ENCODE measurements around the gene TMC6.
"Not testable (repeated sequence)": the region's sequence is repeated elsewhere in the genome, so short reads cannot be mapped to it uniquely, and the experiment has no call there.

The TMC6 gene

GRCh38 chr17:78154903-78155811 is 26.6 kb upstream of the TMC6 start:
- DNase-seq, result no peak

DNA sequence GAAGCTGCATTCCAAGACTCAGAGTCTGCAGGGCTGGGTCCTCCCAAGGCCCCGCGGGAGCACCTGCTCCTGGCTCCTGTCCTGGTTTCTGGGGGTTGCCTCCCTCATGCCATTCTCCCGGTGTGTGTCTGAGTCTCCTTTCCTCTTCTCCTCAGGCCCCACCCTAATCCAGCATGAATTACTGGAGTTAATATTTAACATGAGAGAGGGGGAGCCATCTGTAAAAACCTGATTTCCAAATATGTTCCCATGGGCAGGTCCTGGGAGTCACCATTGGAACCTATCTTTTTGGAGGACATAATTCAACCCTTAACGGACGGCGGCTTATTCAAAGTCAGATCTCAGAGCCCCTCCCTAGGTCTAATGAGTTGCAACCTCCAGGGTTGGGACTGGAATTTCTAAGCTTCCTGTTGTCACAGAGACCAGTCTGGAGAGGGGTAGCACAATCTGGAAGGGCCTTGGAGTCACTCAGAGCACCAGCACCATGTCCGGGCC is 23.0 kb upstream of the TMC6 start:
- no peak for DNase-seq

- no peak for DNase-seq
Observed at GRCh38 chr17:78148286-78149016, 19.9 kb upstream of the TMC6 start.

- no peak for DNase-seq
Observed at GRCh38 chr17:78147315-78147998, 18.9 kb upstream of the TMC6 start.

GRCh38 chr17:78146881-78147280 is 18.3 kb upstream of the TMC6 start:
- DNase-seq, result no peak

DNA sequence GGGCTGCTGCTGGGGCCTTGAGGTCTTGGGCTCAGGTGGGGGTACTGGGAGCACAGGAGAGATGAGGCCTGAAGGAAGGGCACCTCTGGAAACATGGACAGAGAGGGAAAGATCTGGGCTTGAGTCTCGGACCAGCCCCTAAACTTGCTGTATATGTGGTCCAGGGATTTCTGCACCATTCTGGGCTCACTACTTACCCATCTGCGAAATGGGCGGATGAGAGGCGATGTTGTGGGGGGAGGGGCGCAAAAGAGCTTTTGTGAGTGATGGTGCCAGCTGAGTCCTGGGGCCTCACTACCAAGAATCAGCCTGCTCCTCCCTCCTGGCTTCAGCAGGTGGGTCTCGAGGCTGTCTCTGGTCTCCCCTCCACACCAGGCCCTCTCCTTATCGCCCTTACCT is 17.9 kb upstream of the TMC6 start:
- DNase-seq, result no peak

GRCh38 chr17:78144736-78145641 is 16.4 kb upstream of the TMC6 start:
- DNase-seq, result no peak

GRCh38 chr17:78144147-78144719 is 15.7 kb upstream of the TMC6 start:
- peak in 1 of 2 experiments; percentile 31 for DNase-seq

- no peak for DNase-seq
Observed at GRCh38 chr17:78143214-78144146, 14.9 kb upstream of the TMC6 start.

DNA sequence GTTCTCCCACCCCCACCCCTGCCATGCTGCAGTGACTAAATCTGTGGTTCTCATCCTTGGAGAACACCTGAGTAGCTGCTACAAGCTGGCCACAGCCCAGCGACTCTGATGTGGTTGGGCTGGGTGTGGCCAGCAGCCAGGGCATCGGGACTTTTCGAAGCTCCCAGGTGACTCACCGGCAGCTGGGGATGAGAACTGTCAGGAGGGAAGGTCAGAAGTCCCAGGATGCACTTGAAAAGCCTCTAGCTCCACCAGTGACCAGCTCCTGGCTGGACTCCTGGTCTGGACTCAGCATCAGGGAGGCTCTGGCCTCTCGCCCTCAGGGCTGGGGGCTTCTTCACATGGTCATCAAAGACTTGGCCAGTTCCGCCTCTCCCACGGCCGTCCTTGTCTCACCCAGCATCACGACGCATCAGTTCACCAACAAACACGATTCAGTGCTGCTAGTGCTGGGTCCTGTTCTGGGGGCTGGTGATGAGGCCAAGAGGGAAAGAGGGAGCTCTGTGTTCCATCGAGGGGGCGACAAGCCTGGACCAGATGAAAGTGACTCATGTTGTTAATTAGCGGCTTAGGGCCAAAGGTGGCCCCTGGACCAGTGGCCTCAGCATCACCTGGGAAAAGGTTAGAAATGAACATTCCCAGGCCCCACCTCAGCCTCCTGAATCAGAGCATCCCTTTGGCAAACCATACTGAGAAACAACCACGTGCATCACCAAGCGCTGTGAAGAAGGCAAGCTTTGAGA is 13.7 kb upstream of the TMC6 start:
- DNase-seq, result no peak

DNA sequence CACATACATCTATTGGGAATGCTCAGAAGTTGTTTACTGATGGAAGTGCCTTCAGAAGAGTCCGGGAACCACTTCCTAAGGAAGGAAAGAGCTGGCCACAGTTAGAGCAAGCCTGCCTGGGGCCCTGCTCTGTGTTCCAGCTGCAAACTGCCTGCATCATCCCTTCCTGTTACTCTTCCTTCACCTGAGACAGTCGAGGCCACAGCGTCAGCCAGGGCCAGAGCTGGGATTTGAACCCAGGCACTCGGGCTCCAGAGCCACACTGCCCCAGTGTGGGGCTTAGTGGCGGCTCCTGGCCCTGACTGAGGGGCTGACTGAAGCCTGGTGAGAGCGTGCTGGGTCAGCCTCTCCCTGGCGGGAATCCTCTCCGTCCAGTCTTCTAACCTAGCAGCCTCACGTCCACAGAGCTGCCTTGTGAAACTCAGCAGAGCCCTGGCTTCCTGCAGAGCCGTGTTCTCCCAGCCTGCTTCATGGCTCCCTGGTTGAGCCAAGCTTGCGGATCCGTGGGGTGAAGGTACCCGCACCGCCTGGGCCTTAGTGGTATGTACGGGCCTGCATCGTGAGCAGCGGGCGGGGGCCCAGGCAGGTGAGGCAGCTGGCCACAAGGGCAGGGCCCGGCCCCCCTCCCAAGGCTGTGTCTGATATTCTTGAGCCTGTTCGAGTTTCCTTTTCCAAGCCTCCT is 13.0 kb upstream of the TMC6 start:
- DNase-seq, result no peak

DNA sequence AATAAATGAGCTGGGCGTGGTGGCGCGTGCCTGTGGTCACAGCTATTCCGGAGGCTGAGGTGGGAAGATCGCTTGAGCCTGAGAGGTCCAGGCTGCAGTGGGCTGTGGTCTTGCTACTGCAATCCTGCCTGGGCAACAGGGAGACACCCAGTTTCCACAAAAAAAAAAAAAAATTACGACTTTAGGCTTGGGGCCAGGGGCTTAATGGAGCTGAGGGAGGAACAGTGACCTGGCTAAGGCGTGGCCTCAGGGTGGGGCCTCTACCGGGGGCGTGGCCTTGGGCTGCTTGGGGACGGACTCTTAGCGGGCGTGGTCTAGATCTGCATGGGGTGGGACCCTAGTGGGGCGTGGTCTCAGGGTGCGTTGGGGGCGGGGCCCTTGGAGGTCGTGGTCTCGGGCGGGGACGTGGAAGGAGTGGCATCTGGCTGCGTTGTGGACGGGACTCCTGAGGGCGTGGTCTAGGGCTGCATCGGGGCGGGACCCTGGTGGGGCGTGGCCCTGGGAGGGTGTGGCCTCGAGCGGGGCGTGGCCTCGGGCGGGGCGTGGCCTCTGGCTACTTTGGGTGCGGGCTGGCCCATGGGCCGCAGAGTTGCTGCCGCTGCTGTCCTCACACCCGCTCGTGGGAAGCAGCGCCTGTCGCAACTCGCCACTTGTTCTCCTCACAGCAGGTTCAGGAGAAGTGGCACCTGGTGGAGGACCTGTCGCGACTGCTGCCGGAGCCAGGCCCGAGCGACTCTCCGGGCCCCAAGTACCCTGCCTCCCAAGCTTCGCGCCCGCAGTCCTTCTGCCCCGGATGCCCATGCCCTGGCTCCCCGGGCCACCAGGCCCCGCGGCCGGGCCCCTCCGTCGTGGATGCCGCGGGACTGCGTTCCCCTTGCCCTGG is 11.9 kb upstream of the TMC6 start:
- DNase-seq, result peak; percentile 70 to 75

GRCh38 chr17:78139861-78140168 is 11.3 kb upstream of the TMC6 start:
- not testable (repeated sequence) for DNase-seq

DNA sequence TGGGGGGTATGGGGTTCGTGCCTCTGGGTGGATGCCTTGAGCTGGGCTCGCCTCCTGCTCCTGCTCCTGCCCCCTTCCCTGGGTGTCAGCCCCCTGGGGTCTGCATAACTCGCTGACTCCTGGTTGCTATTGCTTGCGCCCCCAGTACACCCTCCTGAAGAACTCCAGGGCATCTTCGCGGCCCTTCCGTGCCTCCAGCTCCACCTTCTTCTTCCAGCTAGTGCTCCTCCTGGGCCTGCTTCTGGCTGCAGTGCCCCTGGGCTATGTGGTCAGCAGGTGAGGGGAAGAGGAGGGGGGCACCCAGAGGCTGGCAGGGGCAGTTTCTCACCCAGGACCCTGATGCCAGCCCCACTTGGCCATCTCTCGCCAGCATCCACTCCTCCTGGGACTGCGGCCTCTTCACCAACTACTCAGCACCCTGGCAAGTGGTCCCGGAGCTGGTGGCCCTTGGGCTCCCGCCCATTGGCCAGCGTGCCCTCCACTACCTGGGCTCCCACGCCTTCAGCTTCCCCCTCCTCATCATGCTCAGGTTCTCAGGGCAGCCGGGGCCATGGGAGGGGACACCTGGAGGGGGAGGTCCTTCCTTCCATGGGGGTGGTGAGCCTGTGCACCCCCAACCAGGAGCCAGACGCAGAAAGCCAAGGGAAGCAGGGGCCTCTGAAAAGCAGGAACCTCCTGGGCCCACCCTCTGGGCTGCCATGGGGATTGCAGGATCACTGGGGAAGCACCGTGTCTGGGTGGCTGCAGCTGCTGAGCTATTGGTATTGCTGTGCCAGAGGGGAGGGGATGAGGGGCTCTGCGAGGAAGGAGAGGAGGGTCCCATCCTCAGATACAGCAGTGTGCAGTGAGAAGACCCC is 9.9 kb upstream of the TMC6 start:
- no peak for DNase-seq

DNA sequence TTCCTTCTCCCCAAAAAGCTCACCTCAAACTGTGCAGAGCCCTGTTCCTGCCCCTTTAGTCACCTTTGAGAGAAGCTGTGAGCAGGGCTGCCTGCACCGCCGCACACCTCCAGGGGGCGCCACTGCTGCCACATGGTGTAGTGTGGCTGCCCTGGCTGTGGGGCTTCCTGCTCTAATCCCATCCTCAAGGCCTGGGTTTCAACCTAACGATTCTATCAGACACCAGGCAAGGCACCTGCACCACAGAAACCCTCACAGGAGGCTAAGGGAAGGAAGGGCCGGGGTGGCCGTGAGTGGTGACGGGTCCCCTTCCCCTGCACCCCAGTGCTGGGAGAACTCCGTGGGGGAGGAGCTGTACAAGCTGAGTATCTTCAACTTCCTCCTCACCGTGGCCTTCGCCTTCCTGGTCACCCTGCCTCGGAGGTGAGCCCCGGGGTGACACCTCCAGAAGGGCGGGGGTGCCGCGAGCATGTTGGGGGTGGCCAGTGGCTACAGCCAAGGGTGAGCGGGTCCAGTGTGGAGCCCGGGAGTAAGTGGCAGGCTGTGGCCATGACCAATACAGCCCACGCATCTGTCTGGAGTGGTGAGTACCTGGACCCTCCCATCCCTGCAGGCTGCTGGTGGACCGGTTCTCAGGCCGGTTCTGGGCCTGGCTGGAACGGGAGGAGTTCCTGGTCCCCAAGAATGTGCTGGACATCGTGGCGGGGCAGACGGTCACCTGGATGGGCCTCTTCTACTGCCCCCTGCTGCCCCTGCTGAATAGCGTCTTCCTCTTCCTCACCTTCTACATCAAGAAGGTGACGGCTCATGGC is 9.0 kb upstream of the TMC6 start:
- no peak for DNase-seq

DNA sequence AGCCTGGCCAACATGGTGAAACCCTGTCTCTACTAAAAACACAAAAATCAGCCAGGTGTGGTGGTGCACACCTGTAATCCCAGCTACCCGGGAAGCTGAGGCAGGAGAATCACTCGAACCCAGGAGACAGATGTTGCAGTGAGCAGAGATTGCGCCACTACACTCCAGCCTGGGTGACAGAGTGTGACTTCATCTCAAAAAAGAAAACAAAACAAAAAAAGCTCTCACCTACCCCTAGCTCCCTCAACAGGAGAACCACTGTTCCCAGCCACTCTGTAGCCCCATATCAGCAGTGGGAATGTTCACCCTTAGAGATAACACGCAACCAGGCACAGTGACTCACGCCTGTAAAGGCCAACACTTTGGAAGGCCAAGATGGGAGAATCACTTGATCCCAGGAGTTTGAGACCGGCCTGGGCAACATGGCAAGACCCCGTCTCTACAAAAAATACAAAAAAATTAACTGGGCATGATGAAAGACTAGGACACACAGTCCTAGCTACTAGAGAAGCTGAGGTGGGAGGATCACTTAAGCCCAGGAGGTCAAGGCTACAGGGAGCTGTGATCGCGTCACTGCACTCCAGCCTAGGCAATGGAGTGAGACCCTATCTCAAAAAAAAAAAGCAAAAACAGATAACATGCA is 7.4 kb upstream of the TMC6 start:
- DNase-seq, result no peak
